HG03442 (cell line): ENCODE results near the gene SLAMF9.

Source experiments
- ATAC-seq: cut with Tn5 transposase; IDR thresholded peaks from one replicate; pipeline ENCODE4 v1.9.1; 2021; ENCODE audit warnings: mild to moderate bottlenecking, moderate library complexity; ENCODE audit not compliant: unreplicated experiment

SLAMF9 gene

GRCh38 chr1:159953536-159954515 lies at the start of gene SLAMF9:
TSS of gene SLAMF9 (minus strand) at chr1:159954237. CDS start at chr1:159954137, 100 bp downstream.
- no peak for ATAC-seq

GRCh38 chr1:160001440-160001839 lies 47.4 kb upstream of the SLAMF9 start:
- ATAC-seq, result no peak

DNA sequence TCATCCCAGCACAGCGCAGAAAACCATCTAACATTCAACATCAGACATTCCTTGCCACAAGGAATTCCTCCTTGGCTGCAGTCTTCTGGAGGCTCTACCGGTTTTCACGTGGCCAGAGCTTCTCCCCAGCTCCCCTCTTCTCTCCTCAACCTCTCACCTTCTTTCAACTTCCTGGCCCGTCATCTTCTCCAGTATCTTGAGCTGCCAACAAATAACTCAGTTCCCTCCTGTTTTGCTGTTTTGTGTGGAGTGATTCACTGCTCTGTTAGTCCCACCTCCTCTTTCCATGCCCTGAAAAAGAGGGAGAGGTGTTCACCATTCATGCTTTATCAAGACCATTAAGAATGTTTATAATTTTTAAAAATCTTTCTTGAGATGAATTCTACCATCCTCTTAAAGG lies 45.2 kb upstream of the SLAMF9 start:
- ATAC-seq, result no peak

DNA sequence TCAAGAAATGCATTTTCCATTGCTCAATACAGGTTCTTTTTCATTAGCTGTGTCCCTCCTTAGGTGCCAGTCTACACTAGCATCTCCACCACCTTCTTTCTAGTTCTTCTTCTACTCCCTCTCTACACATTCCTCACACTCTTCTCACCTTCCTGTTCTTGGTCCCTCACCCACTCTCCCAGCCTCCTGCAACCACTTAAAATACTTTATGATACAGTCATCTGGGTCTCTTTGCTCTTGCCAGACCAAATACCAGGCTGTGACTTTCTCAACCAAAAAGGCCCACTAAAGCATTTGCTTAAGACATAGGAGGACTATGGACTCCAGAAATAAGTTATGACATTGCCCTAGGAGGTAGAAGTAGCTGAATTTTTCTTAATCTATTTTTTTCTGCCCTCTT lies 42.6 kb upstream of the SLAMF9 start:
- ATAC-seq, result no peak

DNA sequence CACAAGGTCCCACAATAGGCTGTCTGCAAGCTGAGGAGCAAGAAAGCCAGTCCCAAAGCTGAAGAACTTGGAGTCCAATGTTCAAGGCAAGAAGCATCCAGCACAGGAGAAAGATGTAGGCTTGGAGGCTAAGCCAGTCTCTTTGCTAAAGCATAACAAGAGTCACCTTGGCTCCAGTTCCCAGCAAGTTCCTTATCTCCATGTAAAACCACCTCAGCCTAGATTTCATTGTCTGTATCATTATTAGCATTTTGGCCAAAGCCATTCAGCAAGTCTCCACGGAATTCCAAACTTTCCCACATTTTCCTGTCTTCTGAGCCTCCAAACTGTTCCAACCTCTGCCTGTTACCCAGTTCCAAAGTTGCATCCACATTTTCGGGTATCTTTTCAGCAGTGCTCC lies 40.9 kb upstream of the SLAMF9 start:
- no peak for ATAC-seq

DNA sequence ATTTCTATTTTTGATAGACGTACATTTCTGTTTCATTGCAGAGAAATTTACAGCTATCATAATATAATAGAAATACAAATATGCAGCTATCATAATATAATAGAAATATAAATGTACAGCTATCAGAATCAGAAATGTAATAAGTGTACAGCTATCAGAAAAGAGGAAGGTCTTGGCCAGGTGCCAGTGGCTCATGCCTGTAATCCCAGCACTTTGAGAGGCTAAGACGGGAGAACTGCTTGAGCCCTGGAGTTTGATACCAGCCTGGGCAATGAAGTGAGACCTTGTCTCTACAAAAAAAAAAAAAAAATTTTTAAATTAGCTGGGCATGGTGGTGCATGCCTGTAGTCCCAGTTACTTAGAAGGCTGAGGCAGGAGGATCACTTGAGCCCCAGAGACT lies 39.9 kb upstream of the SLAMF9 start:
- no peak for ATAC-seq

GRCh38 chr1:159992161-159992560 lies 38.1 kb upstream of the SLAMF9 start:
- no peak for ATAC-seq

DNA sequence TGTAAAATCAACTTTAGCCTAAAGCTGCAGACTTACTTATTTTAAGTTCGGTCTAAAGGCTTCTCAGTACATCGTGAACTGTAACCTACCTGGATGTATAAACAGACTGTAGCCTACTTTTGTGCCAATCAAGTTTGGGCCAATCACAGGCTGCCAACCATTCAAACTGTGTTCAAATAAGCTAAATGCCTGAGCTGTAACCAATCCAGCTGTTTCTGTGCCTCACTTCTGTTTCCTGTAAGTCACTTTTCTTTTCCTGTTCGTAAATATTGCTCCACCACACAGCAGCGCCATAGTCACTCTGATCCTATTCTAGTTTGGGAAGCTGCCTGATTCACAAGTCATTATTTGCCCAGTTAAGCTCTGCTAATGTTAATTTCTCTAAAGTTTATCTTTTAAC lies 37.5 kb upstream of the SLAMF9 start:
- no peak for ATAC-seq

GRCh38 chr1:159990005-159990404 lies 36.0 kb upstream of the SLAMF9 start:
- ATAC-seq, result no peak

- ATAC-seq, result no peak
These were observed 35.5 kb upstream of the SLAMF9 start for GRCh38 chr1:159989581-159989980.

- ATAC-seq, result no peak
These were observed 34.0 kb upstream of the SLAMF9 start for GRCh38 chr1:159988006-159988405.

- ATAC-seq, result no peak
These were observed 33.1 kb upstream of the SLAMF9 start for GRCh38 chr1:159987186-159987585.

DNA sequence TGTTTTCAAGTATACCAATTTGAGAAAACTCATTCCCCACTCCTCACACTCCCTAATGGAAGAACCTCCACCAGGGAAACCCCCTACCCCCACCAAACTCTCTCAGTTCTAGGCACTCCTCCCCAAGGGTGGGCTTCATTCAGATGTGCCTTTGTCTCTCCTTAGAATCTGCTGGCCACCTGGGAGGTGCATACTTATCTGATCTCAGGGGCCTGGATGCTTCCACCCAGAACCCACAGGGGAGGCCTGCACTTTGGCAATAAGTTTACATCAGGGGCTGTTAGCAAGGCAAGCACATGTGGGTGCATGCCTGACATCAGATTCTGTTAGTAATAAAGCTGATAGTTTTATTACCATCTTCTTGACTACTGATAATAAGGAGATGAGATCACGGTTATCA lies 32.5 kb upstream of the SLAMF9 start:
- ATAC-seq, result no peak

DNA sequence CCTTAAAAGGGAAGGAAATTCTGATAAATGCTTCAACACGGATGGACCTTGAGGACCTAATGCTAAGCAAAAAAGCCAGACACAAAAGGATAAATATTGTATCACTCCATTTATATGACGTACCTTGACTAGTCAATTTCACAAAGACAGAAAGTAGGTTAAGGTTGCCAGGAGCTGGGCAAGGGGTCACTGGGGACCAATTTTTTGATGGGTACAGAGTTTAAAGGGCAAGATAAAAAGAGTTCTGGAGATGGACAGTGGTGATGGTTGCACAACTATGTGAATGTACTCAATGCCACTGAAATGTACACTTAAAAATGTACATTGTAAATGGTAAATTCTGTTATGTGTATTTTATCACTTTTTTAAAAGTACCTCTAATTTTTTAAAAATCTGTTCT lies 32.1 kb upstream of the SLAMF9 start:
- no peak for ATAC-seq

DNA sequence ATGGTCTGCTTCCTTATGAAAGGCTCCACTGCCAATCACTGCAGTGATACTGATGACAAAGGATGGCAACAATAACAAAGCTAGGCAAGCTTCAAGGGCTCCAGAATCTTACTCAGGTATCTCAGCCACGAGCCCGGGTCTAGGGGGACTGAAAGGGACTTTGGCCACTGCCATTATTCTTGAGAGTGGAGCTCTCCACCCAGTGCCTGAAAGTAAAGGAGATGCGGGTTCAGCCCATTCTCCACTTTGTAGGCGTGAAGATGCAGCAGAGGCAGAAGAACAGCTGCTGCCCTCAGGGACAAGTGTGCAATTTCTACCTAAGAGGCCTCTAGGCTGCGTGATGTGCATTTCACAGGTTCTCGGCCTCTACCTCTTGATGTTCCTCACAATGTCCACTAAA lies 31.4 kb upstream of the SLAMF9 start:
- no peak for ATAC-seq

DNA sequence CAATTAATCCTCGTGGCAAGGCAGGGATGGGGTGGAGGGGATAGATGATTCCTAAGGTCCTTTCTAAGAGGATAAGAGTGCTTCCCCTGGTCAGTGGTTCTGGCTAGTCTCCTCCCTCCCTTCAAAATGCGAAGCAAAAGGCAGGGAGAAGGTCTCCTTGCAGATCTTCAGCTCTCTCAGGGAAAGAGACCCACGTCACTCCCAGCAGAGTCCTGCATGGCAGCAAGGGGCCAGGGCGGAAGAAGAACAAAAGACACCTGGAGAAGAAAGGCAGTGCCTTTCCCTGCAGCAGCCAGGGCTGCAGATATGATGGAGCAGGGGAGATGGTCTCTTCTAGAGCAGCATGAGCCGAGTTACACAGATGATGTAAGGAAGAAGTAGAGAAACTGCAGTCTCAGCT lies 29.6 kb upstream of the SLAMF9 start:
- no peak for ATAC-seq

GRCh38 chr1:159982280-159982679 lies 28.2 kb upstream of the SLAMF9 start:
- no peak for ATAC-seq

GRCh38 chr1:159981351-159982055 lies 27.5 kb upstream of the SLAMF9 start:
- ATAC-seq, result no peak

DNA sequence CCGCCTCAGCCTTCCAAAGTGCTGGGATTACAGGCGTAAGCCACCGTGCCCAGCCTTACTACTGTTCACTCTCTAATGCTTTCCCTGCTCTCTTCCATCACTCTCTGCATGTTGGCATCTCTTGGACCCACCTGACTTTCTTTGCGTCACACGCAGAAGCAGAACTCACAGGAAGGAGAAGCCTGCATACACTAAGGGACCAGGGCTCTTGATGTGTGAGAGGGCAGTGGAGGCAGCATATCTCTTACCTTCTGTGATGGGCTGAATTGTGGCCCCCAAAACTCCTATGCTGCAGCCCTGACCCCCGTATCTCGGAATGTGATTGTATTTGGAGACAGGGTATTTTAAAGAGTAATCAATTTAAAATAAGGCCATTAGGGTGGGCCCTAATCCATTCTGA lies 26.7 kb upstream of the SLAMF9 start:
- no peak for ATAC-seq

DNA sequence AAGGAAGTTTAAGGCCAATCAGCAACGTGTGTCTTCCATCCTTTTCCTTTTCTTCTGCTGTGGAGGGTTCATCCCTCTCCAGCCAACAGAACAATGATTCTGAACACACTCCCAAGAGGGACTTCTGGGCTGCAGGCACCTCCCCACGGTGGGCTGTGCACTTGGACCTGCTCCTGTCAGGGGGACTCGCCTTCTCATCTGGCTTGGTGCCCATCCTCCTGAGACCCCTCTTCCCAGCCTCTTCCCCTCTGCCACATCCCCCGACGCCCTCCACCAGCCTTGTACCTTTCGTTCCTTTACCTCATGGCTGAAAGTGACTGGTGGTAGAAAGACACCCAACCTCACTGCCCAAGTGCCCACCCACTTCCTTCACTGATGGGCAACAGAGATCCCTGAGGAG lies 26.0 kb upstream of the SLAMF9 start:
- ATAC-seq, result no peak

DNA sequence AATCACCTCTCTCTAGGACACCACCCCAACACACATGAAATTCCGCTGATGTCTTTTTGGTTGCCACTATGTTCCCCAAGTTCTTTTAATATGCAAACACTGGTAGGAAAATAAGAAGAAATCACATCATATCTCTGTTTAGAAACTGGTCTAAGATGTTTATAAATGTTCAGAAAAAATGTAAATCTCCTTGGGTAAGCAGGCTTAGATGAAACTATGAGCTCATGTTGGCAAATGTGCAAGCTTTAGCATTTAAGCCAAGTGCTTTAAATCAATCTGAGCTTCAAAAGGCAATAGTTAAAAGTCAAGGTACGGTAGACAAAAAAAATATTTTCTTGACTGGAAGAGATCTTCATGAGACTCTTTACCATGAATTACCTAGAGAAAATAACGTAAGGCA lies 25.2 kb upstream of the SLAMF9 start:
- no peak for ATAC-seq

GRCh38 chr1:159978107-159978398 lies 24.0 kb upstream of the SLAMF9 start:
- no peak for ATAC-seq
